ENCODE data around the gene SDK1.

- TF ChIP-seq NANOG (IDR thresholded peaks at IDR 0.05; ENCODE audit: borderline replicate concordance) = no peak
- TF ChIP-seq, protein P1, sequence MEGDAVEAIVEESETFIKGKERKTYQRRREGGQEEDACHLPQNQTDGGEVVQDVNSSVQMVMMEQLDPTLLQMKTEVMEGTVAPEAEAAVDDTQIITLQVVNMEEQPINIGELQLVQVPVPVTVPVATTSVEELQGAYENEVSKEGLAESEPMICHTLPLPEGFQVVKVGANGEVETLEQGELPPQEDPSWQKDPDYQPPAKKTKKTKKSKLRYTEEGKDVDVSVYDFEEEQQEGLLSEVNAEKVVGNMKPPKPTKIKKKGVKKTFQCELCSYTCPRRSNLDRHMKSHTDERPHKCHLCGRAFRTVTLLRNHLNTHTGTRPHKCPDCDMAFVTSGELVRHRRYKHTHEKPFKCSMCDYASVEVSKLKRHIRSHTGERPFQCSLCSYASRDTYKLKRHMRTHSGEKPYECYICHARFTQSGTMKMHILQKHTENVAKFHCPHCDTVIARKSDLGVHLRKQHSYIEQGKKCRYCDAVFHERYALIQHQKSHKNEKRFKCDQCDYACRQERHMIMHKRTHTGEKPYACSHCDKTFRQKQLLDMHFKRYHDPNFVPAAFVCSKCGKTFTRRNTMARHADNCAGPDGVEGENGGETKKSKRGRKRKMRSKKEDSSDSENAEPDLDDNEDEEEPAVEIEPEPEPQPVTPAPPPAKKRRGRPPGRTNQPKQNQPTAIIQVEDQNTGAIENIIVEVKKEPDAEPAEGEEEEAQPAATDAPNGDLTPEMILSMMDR (conservative IDR thresholded peaks at IDR 0.05; ENCODE audit: low read depth in 2 of 2) = no peak
Observed at GRCh38 chr7:3537210-3537875, 236.3 kb downstream of the SDK1 start.

Data from GM23338 (cell line).